GM18867 (cell line): ENCODE data around the gene LMBRD1.
"Not testable (repeated sequence)": the region's sequence is repeated elsewhere in the genome, so short reads cannot be mapped to it uniquely, and the experiment has no call there.

ENCODE experiments used
- ATAC-seq: cut with Tn5 transposase; IDR thresholded peaks from one replicate; pipeline ENCODE4 v1.9.1; 2021; ENCODE audit warnings: mild to moderate bottlenecking, moderate library complexity; ENCODE audit not compliant: unreplicated experiment

LMBRD1 gene

DNA sequence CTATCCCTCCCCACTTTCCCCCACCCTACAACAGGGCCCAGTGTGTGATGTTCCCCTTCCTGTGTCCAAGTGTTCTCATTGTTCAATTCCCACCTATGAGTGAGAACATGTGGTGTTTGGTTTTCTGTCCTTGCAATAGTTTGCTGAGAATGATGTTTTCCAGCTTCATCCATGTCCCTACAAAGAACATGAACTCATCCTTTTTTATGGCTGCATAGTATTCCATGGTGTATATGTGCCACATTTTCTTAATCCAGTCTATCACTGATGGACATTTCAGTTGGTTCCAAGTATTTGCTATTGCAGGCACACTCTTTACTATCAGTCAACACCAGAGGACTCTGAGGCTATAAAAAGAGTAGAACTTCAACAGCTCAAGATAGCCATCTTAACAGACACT, 2.0 kb upstream of the LMBRD1 start:
- ATAC-seq = not testable (repeated sequence)

DNA sequence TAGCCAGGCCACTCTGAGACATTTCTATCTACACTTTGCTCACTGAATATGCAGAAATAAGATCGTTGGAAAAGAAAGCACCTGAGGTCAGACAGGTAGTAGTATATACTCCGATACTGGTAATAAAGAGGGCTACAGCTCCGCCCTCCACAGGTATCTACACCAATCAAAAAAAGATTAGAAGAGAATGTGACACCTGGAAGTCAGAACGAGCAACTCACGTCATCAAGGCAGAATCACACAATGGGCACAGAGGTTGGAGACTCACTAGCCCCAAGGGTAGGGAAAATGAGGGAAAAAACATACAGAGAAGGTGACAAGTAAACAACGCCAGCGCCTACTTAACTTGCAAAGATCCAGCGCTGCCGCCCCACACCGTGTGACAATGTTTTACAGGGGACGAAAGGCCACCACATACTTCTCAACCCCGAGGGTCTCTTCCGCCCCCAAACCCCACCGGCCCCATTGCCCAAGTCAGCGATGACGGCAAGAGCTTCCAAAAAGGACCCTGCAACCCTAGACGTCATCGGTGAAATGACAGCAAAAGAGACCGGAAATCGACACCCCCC, 653 bp downstream of the LMBRD1 start:
- peak; percentile 39 for ATAC-seq

DNA sequence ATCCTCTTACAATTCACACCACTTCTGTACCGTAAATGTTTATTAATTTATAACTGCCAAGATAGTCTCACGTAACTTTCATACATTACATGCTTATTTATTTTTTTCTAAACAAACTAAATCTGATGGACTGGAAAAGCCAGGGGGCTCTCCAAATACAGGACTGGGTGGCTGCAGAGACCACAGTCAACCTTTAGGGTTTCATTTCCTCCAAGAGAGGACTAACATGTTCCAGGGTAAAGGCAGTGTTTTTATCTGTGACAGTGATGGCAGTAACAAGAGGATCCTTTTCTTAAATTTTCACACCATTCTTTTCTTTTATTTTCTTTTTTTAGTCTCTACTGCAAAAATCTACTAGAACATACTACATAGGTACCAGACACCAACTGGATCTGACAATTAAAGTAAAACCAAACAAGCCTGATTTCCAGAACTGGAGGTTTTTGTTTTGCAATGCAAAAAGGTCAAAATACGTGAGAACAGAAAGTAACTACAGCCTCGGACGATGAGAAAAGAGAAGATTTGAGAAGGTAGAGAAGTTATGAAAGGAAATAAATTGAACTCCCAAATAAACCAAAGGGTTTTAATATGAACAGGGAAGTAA, 1.2 kb downstream of the LMBRD1 start:
- peak; percentile 38 for ATAC-seq

DNA sequence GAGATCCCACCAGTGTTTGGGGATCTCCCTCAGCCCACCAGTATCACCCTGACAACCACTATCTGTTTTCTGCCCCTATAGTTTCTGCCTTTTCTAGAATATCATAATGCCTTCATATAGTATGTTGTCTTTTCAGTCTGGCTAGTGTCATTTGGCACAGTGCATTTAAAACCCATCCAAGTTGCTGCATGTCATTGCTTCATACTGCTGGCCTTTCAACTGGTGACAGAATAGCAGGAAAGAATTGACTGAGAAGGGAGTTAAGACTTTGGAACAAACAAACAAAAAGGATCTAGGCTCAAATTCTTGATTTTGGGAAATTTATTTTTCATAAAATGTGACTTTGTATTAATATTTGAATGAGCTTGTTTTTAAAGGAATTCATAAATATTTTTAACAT, 4.5 kb downstream of the LMBRD1 start:
- no peak for ATAC-seq

DNA sequence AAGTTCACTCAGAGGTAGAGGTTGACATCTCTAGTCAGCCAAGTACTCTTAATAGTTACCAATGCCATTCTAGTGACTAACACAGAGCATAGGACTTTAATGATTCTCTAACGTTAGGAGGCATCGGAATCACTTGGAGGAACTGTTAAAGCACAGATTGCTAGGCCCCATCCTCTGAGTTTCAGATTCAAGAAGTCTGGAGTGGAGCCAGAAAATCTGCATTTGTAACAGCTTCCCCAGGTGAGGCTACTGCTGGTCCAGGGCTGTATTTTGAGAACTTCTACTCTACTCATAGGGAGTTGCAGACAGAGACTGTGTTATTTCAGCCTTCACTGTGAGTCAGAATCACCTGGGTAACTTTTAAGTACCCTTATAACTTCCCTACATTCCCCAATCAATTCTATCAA, 5.7 kb downstream of the LMBRD1 start:
- no peak for ATAC-seq

DNA sequence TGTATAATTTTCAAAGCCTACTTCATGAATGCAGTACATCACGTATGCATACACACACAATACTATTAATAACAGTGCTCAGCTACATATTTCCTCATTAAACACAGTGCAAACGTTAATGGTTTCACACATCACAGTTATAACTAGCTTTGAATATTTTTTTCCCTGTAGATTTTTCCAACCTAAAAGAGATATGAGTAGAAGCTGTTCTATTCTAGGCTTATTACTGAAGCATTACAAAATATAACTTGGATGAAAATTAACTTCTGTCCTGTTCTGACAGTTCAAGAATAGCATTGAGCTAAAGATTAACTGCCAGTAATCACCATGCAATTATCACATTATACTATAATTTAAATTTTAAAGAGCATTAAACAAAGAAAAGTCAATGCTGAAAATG, 6.2 kb downstream of the LMBRD1 start:
- no peak for ATAC-seq

DNA sequence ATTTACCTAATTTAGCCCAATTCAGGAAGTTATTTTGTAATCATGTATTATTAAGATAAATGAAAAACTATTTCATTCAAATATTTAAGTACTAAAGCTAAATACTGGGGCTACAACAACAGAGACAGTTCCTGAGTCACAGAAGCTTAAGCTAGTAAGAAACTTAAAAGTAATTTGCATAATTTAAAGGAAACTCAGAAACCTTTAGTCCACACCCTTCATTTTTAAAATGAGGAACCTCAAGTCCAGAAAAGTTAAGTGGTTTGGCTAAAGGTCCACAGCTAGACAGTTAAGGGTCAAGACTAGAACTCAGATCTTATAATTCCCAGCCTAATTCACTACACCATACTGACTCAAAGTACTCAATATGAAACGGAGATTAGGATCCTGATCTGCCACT, 7.2 kb downstream of the LMBRD1 start:
- ATAC-seq = peak; percentile 58

DNA sequence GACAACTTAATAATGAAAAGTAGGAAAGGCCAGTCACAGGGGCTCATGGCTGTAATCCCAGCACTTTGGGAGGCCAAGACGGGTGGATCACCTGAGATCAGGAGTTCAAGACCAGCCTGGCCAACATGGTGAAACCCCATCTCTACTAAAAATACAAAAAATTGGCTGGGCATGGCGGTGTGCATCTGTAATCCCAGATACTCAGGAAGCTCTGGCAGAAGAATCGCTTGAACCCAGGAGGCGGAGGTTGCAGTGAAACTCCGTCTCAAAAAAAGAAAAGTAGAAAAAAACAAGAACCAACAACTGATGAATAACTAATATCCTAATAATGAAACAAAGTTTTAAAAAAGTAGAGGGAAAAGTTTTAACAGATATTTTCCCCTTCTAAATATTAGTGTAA, 9.4 kb downstream of the LMBRD1 start:
- ATAC-seq = not testable (repeated sequence)

DNA sequence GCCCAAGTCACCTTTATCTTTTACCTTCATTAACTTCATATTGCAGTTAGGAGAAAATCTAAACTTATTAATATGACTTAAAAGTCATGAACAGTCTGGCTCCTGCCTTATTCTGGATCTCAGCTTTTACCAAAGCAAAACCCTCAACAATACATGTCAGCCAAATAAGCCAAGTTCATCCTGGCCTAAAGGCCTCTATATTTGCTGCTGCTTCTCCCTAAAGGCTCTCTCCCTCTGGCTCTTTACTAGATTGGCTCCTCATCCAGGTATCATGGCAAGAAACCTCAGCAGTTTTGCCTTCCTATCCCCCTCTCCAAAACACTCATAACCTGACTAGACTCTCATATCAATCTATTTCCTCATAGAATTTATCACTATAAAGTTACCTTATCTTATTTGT, 11.1 kb downstream of the LMBRD1 start:
- no peak for ATAC-seq

DNA sequence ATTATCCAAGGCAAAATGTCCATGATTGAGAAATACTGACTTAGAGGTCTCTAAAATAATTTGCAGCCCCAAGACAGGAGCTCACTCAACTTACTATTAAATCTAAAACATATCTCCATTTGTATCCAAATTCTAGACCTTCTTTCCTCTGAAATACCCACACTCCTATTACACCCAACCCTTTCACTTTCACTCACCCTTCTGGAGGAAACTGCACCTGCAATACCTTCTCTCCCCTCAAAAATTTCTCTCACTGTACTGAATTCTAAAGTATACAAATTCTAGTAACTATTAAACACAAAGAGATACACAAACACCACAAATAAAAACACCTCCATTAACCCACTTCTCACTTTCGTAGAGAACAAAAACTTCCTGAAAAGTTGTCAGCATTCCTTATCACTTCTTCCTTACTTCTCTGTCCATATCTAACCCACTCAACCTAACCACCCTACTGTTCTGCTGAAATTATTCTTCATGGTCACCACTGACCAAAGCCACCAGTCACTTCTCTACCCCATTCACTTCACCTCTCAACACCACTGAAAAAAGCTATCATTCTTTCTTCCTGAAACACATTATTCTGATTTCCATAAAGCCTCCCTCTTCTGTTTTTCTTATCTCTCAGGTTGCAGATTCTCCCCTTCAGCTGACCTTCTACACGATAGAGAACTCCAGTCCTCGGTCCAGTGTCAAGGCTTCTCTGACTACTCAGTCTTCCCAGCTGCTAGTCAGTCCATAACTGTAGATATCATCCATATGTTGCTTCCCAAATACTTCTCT, 12.0 kb downstream of the LMBRD1 start:
- ATAC-seq = peak; percentile 69

DNA sequence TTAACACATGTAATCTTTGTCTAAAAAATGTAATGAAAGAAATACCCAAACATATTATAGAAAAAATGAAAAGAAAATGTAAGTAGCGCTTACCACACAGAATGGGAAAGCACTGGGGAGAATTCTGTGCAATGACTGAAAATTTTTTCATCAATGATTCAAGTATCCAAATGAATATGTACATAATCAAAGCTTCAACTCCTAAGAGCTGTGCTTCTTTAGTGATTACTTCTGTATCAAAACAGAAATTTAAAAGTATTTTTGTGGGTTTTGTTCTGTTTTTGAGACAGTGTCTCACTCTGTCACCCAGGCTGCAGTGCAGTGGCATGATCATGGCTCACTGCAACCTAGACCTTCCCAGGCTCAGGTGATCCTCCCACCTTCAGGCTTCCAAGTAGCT, 13.7 kb downstream of the LMBRD1 start:
- ATAC-seq = no peak

DNA sequence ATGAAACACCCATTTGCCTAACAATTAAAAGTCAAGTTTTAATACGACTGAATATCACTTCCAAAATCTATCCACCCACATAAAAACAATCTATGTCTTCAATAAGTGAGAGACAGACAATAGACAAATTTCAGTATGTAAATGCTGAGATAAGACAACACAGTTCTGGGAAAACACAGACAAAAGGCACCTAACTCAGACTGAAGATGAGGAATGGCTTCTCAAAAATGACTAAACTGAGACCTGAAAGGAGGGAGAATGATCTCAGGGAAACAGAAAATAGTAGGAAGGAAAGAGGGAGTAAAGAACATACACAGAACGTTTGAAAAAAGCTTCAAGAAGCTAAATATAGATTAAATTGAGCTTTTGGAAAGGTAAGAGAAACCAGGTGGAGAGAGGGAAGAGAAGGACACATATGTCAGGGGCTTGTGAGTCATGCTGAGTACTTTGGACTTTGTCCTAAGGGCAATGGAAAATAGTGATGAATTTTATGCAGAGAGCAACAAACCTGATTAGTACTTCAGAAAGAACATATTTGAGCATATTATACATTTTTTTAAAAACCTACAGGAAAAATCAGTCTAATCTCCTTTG, 16.1 kb downstream of the LMBRD1 start:
- no peak for ATAC-seq

DNA sequence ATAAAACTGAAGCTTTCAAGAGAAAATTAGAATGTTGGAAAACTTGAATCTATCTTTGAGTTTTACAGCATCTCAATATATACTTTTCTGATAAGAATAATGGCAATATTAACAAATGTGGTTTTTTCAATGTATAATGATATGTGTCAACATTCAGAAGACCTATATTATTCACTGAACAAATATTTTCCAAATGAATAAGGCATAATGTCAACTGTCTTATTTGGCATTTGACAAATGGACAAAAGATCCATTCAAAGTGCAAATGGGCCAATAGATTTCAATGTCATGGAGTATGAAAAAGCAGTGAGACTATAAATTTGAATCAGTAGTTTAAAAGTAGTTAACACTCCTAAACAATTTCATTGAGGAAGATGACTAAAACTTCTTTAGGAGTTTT, 20.9 kb downstream of the LMBRD1 start:
- ATAC-seq = no peak

DNA sequence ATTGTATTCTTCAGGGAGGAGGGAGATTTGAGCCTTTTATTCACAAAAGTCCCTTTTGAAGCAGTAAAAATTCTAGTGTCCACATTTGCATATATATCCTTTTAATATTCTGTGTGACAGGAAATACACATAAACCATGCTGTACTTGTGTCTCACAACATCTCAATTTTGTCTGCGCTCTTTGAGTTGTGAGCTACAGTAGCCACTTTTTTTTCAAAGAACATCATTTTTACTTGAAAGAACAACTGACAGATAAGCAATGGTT, 21.3 kb downstream of the LMBRD1 start:
- no peak for ATAC-seq

DNA sequence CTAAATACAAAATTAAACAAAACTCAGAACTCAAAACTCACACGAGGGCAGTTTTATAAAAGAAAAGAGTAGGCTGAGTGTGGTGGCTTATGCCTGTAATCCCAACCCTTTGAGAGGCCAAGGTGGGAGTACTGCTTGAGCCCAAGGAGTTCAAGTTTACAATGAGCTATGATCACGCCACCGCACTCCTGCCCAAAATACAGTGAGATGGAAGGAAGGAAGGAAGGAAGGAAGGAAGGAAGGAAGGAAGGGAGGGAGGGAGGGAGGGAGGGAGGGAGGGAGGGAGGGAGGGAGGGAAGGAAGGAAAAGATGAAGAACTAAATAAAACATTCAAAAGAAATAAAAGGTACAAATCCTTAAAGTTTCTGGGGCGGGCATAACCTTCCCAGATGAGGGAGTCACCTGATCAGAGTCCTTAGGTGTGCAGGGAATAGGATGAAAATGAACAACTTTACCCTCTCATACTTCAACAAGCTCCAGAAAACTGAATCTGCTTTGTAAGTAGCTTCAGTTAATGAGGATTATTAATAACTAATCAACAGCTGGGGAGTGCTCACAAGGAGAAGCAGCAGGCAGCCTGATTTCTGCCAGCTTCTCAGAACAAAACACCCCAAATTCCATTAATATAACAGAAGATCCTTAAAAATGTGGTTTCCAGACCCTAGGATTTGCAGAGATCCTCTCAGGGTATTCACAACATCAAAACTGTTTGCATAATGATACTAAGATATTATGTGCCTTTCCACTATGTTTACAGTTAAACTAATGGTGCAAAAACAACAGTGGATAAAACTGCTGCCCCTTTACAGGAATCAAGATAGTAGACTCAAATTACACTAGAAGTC, 21.8 kb downstream of the LMBRD1 start:
- no peak for ATAC-seq

DNA sequence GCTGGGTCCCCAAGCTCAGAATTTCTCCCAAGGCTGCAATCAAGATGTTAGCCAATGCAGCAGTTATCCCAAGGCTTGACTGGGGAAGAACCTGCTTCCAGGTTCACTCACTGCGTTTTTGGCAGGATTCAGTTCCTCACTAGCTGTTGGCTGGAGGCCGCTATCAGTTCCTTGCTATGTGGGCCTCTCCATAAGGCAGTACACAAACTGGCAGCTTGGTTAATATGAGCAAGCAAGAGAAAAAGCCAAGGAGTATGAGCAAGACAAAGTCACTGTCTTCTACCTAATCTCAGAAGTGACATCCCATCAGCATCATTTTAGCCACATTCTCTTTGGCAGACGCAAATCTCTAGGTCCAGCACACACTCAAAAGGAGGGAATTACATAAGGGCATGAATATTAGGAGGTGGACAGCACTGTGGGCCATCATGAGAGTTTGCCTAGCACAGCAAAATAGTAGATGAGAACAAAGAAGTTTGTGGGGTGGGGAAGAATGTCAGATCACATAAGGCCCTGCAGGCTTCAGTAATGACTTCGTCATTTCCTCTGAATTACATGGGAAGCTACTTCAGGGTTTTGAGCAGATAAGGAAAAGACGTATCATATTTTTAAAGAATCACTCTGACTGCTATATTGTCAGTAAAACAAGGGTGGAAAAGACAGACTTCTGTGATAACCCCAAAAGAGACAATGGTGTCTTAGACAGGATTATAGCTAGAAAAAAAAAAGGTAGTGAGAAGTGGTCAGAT, 25.5 kb downstream of the LMBRD1 start:
- ATAC-seq = no peak

DNA sequence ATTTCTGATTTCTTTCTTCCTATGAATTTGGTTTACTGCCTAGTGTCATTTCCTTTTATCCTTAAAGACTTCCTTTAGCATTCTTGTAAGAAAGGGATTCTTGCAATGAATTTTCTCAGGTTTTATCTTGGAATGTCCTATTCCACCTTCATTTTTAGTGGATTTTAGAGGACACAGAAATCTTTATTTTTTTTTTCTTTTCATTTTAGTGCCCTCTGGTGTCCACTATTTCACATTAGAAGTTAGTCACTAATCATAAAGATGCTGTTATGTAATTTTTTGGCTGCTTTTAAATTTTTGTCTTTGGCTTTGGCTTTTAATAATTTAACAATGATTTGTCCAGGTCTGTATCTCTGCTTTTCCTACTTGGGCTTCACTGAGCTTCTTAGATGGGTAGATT, 28.1 kb downstream of the LMBRD1 start:
- ATAC-seq = no peak

DNA sequence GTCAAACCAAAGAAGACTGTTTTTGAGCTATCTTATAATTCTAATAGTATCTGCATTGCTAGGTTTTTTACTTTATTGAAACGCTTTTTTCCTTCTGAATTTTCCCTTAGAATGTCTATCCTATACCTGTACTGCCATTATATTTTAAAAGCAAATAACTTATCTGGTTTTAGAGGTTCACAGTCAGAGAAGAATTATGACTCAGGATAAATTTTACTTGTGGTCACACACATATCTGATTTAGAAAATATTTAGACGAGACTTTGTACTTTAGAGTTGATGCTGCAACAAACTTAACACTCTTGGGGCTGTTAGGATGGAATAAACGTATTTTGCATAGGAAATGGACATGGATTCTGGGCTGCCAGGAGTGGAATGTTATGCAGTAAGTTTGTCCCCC, 33.0 kb downstream of the LMBRD1 start:
- no peak for ATAC-seq

DNA sequence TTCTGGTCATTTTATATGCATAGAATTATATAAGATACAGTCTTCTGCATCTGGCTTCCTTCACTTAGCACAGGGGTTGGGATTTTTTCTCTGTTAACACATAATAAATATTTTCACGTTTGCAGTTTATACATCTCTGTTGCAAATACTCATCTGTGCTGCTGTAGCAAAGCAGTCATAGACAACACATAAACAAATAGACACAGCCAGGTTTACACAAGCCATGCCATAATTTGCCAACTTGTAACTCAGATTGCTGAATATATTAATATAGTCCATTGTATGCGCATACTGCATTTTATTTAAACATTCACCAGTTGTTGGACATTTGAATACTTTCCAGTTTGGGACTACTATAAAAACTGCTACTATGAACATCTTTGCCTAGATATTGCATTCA, 35.0 kb downstream of the LMBRD1 start:
- no peak for ATAC-seq

DNA sequence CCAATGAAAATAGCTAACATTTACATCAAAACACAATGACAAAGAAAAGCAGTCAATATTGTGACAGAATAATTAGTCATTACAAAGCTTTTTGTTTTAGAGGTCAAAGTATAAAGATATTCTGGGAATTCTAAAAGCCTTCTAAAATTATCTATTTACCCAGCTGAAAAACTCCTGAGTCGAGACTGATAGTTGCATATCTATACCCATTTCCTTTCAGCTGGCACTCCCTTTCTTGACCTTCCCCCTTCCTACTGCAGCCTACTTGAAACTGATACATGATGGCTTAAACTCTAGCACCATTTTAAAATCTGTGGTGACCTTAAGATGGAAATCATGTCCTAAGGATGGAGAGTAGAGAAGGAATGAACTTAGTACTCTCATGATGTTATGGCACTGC, 38.6 kb downstream of the LMBRD1 start:
- no peak for ATAC-seq

DNA sequence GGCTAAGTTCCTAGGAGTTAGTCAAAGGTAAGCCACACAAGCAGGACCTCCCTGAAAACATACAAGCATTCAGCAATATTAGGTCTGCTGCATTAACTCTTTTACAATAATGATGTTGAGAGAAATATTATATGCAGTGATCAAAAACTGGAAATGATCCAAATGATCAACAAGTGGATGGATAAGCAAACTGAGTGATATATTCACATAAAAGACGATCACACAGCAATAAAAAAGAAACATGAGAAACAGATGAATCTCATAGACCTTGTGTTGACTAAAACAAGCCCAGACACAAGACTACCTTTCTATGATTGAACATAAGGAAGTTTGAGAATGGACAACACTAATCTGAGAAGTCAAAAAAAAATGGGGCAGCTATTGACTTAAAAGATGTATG, 39.9 kb downstream of the LMBRD1 start:
- ATAC-seq = no peak
